Uterus (tissue), 2 donors: ENCODE data around the gene ELMO2.

Experiments used
- CTCF ChIP-seq, 4 experiments: fragments of 200-600 bp in 2 of 4; fragments of 450-650 bp in 2 of 4; sonication (generic) in 2 of 4; IDR thresholded peaks; one replicate each; pipeline ENCODE4 v1.5.1; 2016 to 2019; ENCODE audit warnings: antibody characterized with exemption in 4 of 4, mild to moderate bottlenecking in 2 of 4, moderate library complexity in 1 of 4
- POLR2A ChIP-seq, 2 donors: fragments of 450-650 bp; IDR thresholded peaks; one replicate each; pipeline ENCODE4 v1.6.1; 2016; ENCODE audit warnings: antibody characterized with exemption in 2 of 2, mild to moderate bottlenecking in 1 of 2, moderate library complexity in 1 of 2

- TF ChIP-seq POLR2A (IDR thresholded peaks at IDR 0.05): no peak
- TF ChIP-seq CTCF (IDR thresholded peaks at IDR 0.05): no peak
These were observed 50.0 kb downstream of the ELMO2 start for GRCh38 chr20:46356195-46357029.
